HepG2 (cell line): ENCODE results near the gene PLCD4. TPM values are rescaled to one million over a fixed set of nuclear protein-coding genes. Genes with fewer than 3 reads are reported as not detected.

Source experiments
- ARID4A ChIP-seq: sonication (generic); formaldehyde crosslinking; IDR thresholded peaks from 2 replicates; pipeline ENCODE4 v1.5.0; 2020; ENCODE audit warnings: mild to moderate bottlenecking, missing genetic modification reagents, borderline replicate concordance
- BCL3 ChIP-seq: sonication (generic); formaldehyde crosslinking; IDR thresholded peaks from 2 replicates; pipeline ENCODE4 v1.5.1; 2020; ENCODE audit warnings: mild to moderate bottlenecking, missing genetic modification reagents, moderate library complexity
- FOXC1 ChIP-seq: sonication (generic); formaldehyde crosslinking; IDR thresholded peaks from 2 replicates; pipeline ENCODE4 v1.8.0; 2022; ENCODE audit warnings: mild to moderate bottlenecking, missing genetic modification reagents, borderline replicate concordance
- GABPB1 ChIP-seq: IDR thresholded peaks from 2 replicates; pipeline ENCODE4 v1.6.1; 2016; ENCODE audit warnings: mild to moderate bottlenecking, missing genetic modification reagents, moderate library complexity, missing compliant biosample characterization
- MXD1 ChIP-seq: sonication (generic); formaldehyde crosslinking; IDR thresholded peaks from 2 replicates; pipeline ENCODE4 v1.4.0; 2020; ENCODE audit warnings: mild to moderate bottlenecking, missing genetic modification reagents
- NFRKB ChIP-seq: fragments of 450-650 bp; IDR thresholded peaks from 2 replicates; pipeline ENCODE4 v1.6.1; 2017
- PCBP2 ChIP-seq: fragments of 200-400 bp; formaldehyde crosslinking; optimal IDR thresholded peaks from 2 replicates; pipeline ENCODE3; 2018; ENCODE audit warnings: low read length, low read depth; ENCODE audit not compliant: poor library complexity, severe bottlenecking
- SMAD9 ChIP-seq: sonication (generic); formaldehyde crosslinking; IDR thresholded peaks from 2 replicates; pipeline ENCODE4 v1.5.1; 2020; ENCODE audit warnings: mild to moderate bottlenecking, missing genetic modification reagents
- TBL1XR1 ChIP-seq: fragments of 150-350 bp; IDR thresholded peaks from 2 replicates; pipeline ENCODE4 v1.6.1; 2014; ENCODE audit warnings: borderline replicate concordance, low read length; ENCODE audit not compliant: partially characterized antibody
- ZFP1 ChIP-seq: IDR thresholded peaks from 2 replicates; pipeline ENCODE4 v1.6.1; 2016
- ZIK1 ChIP-seq: sonication (generic); formaldehyde crosslinking; IDR thresholded peaks from 2 replicates; pipeline ENCODE4 v1.5.0; 2020; ENCODE audit warnings: mild to moderate bottlenecking, low read depth, missing genetic modification reagents, borderline replicate concordance
- ZNF329 ChIP-seq: sonication (generic); formaldehyde crosslinking; IDR thresholded peaks from 2 replicates; pipeline ENCODE4 v1.9.0; 2021; ENCODE audit warnings: low read depth, mild to moderate bottlenecking, missing genetic modification reagents
- ZNF446 ChIP-seq: sonication (generic); formaldehyde crosslinking; IDR thresholded peaks from 2 replicates; pipeline ENCODE4 v1.5.0; 2020; ENCODE audit warnings: mild to moderate bottlenecking, missing genetic modification reagents
- ZNF530 ChIP-seq: sonication (generic); formaldehyde crosslinking; IDR thresholded peaks from 2 replicates; pipeline ENCODE4 v1.5.0; 2020; ENCODE audit warnings: low read depth, mild to moderate bottlenecking, missing genetic modification reagents
- ZNF713 ChIP-seq: sonication (generic); formaldehyde crosslinking; IDR thresholded peaks from 2 replicates; pipeline ENCODE4 v1.4.0; 2020; ENCODE audit warnings: mild to moderate bottlenecking, missing genetic modification reagents
- ZSCAN29 ChIP-seq: sonication (generic); formaldehyde crosslinking; conservative IDR thresholded peaks from 2 replicates; pipeline ENCODE4 v1.4.0; 2020; ENCODE audit warnings: mild to moderate bottlenecking, missing genetic modification reagents
- polyA plus RNA-seq, 8 experiments: library from polyadenylated mRNA; depleted of rRNA in 3 of 8; stranded (reverse) in 7 of 8; unstranded in 1 of 8; fragments of >200 nt; fragmentation: Illumina TruSeq in 4 of 8; extraction: Trizol in 4 of 8; gene quantifications; 2 replicates each; pipeline versions ENCODE4 v1.2.1 to v1.2.3, GENCODE V29; 2011 to 2016; ENCODE audit warnings: low read depth in 4 of 8, missing spikeins in 1 of 8, mixed read lengths in 1 of 8; ENCODE audit not compliant: insufficient read depth in 1 of 8
- total RNA-seq, 5 experiments: library from RNA; depleted of rRNA; stranded (reverse); fragments of >200 nt; fragmentation: Illumina TruSeq; extraction: Trizol; gene quantifications; 2 replicates each; pipeline ENCODE4 v1.2.3, GENCODE V29; 2016; ENCODE audit warnings: low read depth in 1 of 5
- TF ChIP-seq, protein P1 (sequence below): sonication (generic); formaldehyde crosslinking; IDR thresholded peaks from 2 replicates; pipeline ENCODE4 v1.4.0; 2020; ENCODE audit warnings: missing genetic modification reagents, borderline replicate concordance

The PLCD4 gene
- total and polyA plus RNA-seq, 2 of the 13 experiments (the other 11 are each of a cell fraction or from before 2014, with no cell fraction given) = 0.26 TPM; not detected in 1

- TF ChIP-seq SMAD9 = no peak
- TF ChIP-seq ZNF446 = peak; percentile 33; the same call in 1 of the 2 replicates
- no peak for TF ChIP-seq NFRKB
- TF ChIP-seq ZFP1 (CRISPR knock-in tag) = no peak
- TF ChIP-seq, protein P1, sequence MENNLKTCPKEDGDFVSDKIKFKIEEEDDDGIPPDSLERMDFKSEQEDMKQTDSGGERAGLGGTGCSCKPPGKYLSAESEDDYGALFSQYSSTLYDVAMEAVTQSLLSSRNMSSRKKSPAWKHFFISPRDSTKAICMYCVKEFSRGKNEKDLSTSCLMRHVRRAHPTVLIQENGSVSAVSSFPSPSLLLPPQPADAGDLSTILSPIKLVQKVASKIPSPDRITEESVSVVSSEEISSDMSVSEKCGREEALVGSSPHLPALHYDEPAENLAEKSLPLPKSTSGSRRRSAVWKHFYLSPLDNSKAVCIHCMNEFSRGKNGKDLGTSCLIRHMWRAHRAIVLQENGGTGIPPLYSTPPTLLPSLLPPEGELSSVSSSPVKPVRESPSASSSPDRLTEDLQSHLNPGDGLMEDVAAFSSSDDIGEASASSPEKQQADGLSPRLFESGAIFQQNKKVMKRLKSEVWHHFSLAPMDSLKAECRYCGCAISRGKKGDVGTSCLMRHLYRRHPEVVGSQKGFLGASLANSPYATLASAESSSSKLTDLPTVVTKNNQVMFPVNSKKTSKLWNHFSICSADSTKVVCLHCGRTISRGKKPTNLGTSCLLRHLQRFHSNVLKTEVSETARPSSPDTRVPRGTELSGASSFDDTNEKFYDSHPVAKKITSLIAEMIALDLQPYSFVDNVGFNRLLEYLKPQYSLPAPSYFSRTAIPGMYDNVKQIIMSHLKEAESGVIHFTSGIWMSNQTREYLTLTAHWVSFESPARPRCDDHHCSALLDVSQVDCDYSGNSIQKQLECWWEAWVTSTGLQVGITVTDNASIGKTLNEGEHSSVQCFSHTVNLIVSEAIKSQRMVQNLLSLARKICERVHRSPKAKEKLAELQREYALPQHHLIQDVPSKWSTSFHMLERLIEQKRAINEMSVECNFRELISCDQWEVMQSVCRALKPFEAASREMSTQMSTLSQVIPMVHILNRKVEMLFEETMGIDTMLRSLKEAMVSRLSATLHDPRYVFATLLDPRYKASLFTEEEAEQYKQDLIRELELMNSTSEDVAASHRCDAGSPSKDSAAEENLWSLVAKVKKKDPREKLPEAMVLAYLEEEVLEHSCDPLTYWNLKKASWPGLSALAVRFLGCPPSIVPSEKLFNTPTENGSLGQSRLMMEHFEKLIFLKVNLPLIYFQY = no peak; the same call in 1 of the 2 replicates
- peak; percentile 94 for TF ChIP-seq MXD1 (CRISPR knock-in tag)
- TF ChIP-seq ZNF530 (CRISPR knock-in tag) = no peak
- no peak; the same call in 1 of the 2 replicates for TF ChIP-seq FOXC1 (CRISPR knock-in tag)
- TF ChIP-seq BCL3 (CRISPR knock-in tag) = peak; percentile 53
- no peak for TF ChIP-seq PCBP2
- TF ChIP-seq ZNF713 (CRISPR knock-in tag) = no peak
- TF ChIP-seq ZSCAN29 (CRISPR knock-in tag) = peak; percentile 87
- TF ChIP-seq TBL1XR1 = no peak
- TF ChIP-seq ZNF329 = 0 out of 2 replicates have a peak, but pooled peaks have one; percentile 18
- TF ChIP-seq ARID4A = peak; percentile 98
- peak; percentile 95 for TF ChIP-seq GABPB1 (CRISPR knock-in tag)
- 0 out of 2 replicates have a peak, but pooled peaks have one; percentile 54 for TF ChIP-seq ZIK1 (CRISPR knock-in tag)
These were observed 51.7 kb downstream of the PLCD4 start, which contains the start of the genes BCS1L and ZNF142 (continued) for GRCh38 chr2:218659258-218659987.
